Hematopoietic multipotent progenitor cell treated with erythropoietin and hydrocortisone succinate and interleukin-3 and kit ligand, for 8 days (in vitro differentiated cells): ENCODE measurements around the gene FCGR3B.
"Not testable (repeated sequence)": the region's sequence is repeated elsewhere in the genome, so short reads cannot be mapped to it uniquely, and the experiment has no call there.

Source experiments
- DNase-seq: peaks from one replicate; pipeline ENCODE4 v3.0.0-alpha.2; 2015

The FCGR3B gene

GRCh38 chr1:161631076-161631475 is at the start of gene FCGR3B:
Gene FCGR3B (minus strand): TSS chr1:161631176. CDS start chr1:161631094, 82 bp downstream.
- no peak for DNase-seq

GRCh38 chr1:161678500-161678899 is 47.5 kb upstream of the FCGR3B start:
- DNase-seq: no peak

- DNase-seq: no peak
These were observed 46.1 kb upstream of the FCGR3B start for GRCh38 chr1:161676958-161677689.

GRCh38 chr1:161676441-161676840 is 45.5 kb upstream of the FCGR3B start:
- no peak for DNase-seq

- not testable (repeated sequence) for DNase-seq
These were observed 43.9 kb upstream of the FCGR3B start for GRCh38 chr1:161674908-161675307.

GRCh38 chr1:161674447-161674846 is 43.5 kb upstream of the FCGR3B start:
- DNase-seq: not testable (repeated sequence)

- not testable (repeated sequence) for DNase-seq
These were observed 42.5 kb upstream of the FCGR3B start for GRCh38 chr1:161673437-161673836.

- DNase-seq: not testable (repeated sequence)
These were observed 40.4 kb upstream of the FCGR3B start for GRCh38 chr1:161671045-161672020.

- DNase-seq: not testable (repeated sequence)
These were observed 33.7 kb upstream of the FCGR3B start for GRCh38 chr1:161664689-161665088.

GRCh38 chr1:161663569-161663968 is 32.6 kb upstream of the FCGR3B start:
- DNase-seq: not testable (repeated sequence)

- DNase-seq: not testable (repeated sequence)
These were observed 31.8 kb upstream of the FCGR3B start, which contains the start of gene FCGR2B for GRCh38 chr1:161662684-161663339. Gene FCGR2B (plus strand): TSS chr1:161663143. CDS start chr1:161663242, 99 bp downstream.

GRCh38 chr1:161661660-161662311 is 30.8 kb upstream of the FCGR3B start:
- not testable (repeated sequence) for DNase-seq

- not testable (repeated sequence) for DNase-seq
These were observed 27.5 kb upstream of the FCGR3B start for GRCh38 chr1:161658524-161658923.

GRCh38 chr1:161653971-161654370 is 23.0 kb upstream of the FCGR3B start:
- peak; percentile 0 for DNase-seq

GRCh38 chr1:161653541-161653940 is 22.6 kb upstream of the FCGR3B start:
- DNase-seq: not testable (repeated sequence)

- peak; percentile 77 for DNase-seq
These were observed 16.8 kb upstream of the FCGR3B start for GRCh38 chr1:161647507-161648360.

- DNase-seq: peak; percentile 0
These were observed 13.9 kb upstream of the FCGR3B start for GRCh38 chr1:161644855-161645254.

GRCh38 chr1:161643481-161644208 is 12.7 kb upstream of the FCGR3B start:
- DNase-seq: not testable (repeated sequence)

- DNase-seq: not testable (repeated sequence)
These were observed 11.7 kb upstream of the FCGR3B start for GRCh38 chr1:161642697-161643096.

GRCh38 chr1:161639203-161639602 is 8.2 kb upstream of the FCGR3B start:
- DNase-seq: peak; percentile 89
